SK-N-SH (cell line): ENCODE results near the gene ADGRD2. TPM values are rescaled to one million over a fixed set of nuclear protein-coding genes. Genes with fewer than 3 reads are reported as not detected.

Experiments
- CTCF ChIA-PET: fragments of 300-600, 350-600 bp; formaldehyde crosslinking; extraction: SDS; loops from one replicate; lab custom pipeline; 2021; lab: Yijun Ruan, JAX
- POLR2A ChIA-PET: fragments of 350-600 bp; sonication (Branson Sonifier 250); formaldehyde crosslinking; extraction: SDS; loops from one replicate; lab custom pipeline; 2020; ENCODE audit warnings: antibody characterized with exemption, inconsistent platforms; lab: Yijun Ruan, JAX
- DNase-seq: peaks from one replicate; pipeline ENCODE4 v3.0.0; 2012
- H2AFZ ChIP-seq: fragments of 200-600 bp; sonication (generic); 2 replicates; pipeline ENCODE4 v1.8.1; 2016; ENCODE audit warnings: antibody characterized with exemption, mild to moderate bottlenecking, low read depth
- H3F3A ChIP-seq: fragments of 200-600 bp; sonication (generic); replicated peaks from 2 replicates; pipeline ENCODE3; 2016; ENCODE audit warnings: antibody characterized with exemption, mild to moderate bottlenecking; ENCODE audit not compliant: insufficient read depth
- H3K27ac ChIP-seq, 2 experiments: fragments of 200-500 bp in 1 of 2; fragments of 200-600 bp in 1 of 2; sonication (Bioruptor generic) in 1 of 2; sonication (generic), shearing (Covaris generic) in 1 of 2; 2 replicates each; pipeline versions ENCODE4 v1.5.1 to v1.6.1; 2014 to 2016; ENCODE audit warnings: low read depth in 2 of 2, inconsistent platforms in 1 of 2, low read length in 1 of 2, mild to moderate bottlenecking in 1 of 2, mixed read lengths in 1 of 2
- H3K27me3 ChIP-seq: fragments of 200-600 bp; sonication (generic), shearing (Covaris generic); 2 replicates; pipeline ENCODE4 v1.6.1; 2016; ENCODE audit warnings: mixed run types; ENCODE audit not compliant: insufficient read depth
- H3K36me3 ChIP-seq, 2 experiments: fragments of 200-500 bp in 1 of 2; fragments of 200-600 bp in 1 of 2; sonication (Bioruptor generic) in 1 of 2; sonication (generic) in 1 of 2; replicated peaks in 1 of 2; 2 replicates each; pipeline versions ENCODE3 to v1.5.1; 2014 to 2016; ENCODE audit warnings: low read length in 1 of 2, mild to moderate bottlenecking in 1 of 2; ENCODE audit not compliant: insufficient read depth in 2 of 2, control insufficient read depth in 1 of 2
- H3K4me1 ChIP-seq, 2 experiments: fragments of 200-500 bp in 1 of 2; fragments of 200-600 bp in 1 of 2; sonication (Bioruptor generic) in 1 of 2; sonication (generic), shearing (Covaris generic) in 1 of 2; 2 replicates each; pipeline versions ENCODE4 v1.5.1 to v1.6.1; 2014 to 2016; ENCODE audit warnings: low read depth in 1 of 2, low read length in 1 of 2, mixed run types in 1 of 2; ENCODE audit not compliant: insufficient read depth in 2 of 2, control insufficient read depth in 1 of 2
- H3K4me2 ChIP-seq: fragments of 200-600 bp; sonication (generic), shearing (Covaris generic); 2 replicates; pipeline ENCODE4 v1.6.1; 2017; ENCODE audit warnings: mixed run types
- H3K4me3 ChIP-seq, 2 experiments: fragments of 200-500 bp in 1 of 2; fragments of 200-600 bp in 1 of 2; sonication (Bioruptor generic) in 1 of 2; sonication (generic), shearing (Covaris generic) in 1 of 2; 2 replicates each; pipeline versions ENCODE4 v1.5.1 to v1.8.1; 2014 to 2016; ENCODE audit warnings: low read depth in 2 of 2, inconsistent platforms in 1 of 2, low read length in 1 of 2, mild to moderate bottlenecking in 1 of 2, mixed read lengths in 1 of 2, moderate library complexity in 1 of 2
- H3K79me2 ChIP-seq: fragments of 200-600 bp; sonication (generic); 2 replicates; pipeline ENCODE4 v1.8.1; 2017; ENCODE audit warnings: mild to moderate bottlenecking; ENCODE audit not compliant: insufficient read depth
- H3K9ac ChIP-seq: fragments of 200-600 bp; sonication (generic); 2 replicates; pipeline ENCODE4 v1.6.1; 2017; ENCODE audit warnings: mixed run types
- H3K9me2 ChIP-seq: fragments of 200-600 bp; sonication (generic); 2 replicates; pipeline ENCODE4 v1.6.1; 2017; ENCODE audit warnings: mixed run types
- H3K9me3 ChIP-seq: fragments of 200-600 bp; sonication (generic); 2 replicates; pipeline ENCODE4 v1.6.1; 2017; ENCODE audit warnings: mixed run types, mild to moderate bottlenecking, moderate library complexity
- H4K20me1 ChIP-seq: fragments of 200-600 bp; sonication (generic); 2 replicates; pipeline ENCODE4 v1.6.1; 2017; ENCODE audit warnings: mild to moderate bottlenecking, mixed run types; ENCODE audit not compliant: insufficient read depth
- CHD2 ChIP-seq: fragments of 150-350 bp; IDR thresholded peaks from 2 replicates; pipeline ENCODE4 v1.6.1; 2018; ENCODE audit warnings: low read length; ENCODE audit not compliant: partially characterized antibody
- EP300 ChIP-seq, 2 experiments: IDR thresholded peaks; 2 replicates each; pipeline versions ENCODE4 v1.4.0 to v1.6.1; 2012; ENCODE audit warnings: borderline replicate concordance in 1 of 2, low read depth in 1 of 2, low read length in 1 of 2
- GATA2 ChIP-seq: sonication (generic); formaldehyde crosslinking; IDR thresholded peaks from 2 replicates; pipeline ENCODE4 v1.5.0; 2020; ENCODE audit warnings: mild to moderate bottlenecking, missing genetic modification reagents
- JUND ChIP-seq: IDR thresholded peaks from 2 replicates; pipeline ENCODE4 v1.4.0; 2012
- MEF2A ChIP-seq: IDR thresholded peaks from 2 replicates; pipeline ENCODE4 v1.4.0; 2012; ENCODE audit warnings: low read depth, borderline replicate concordance
- MXI1 ChIP-seq: IDR thresholded peaks from 2 replicates; pipeline ENCODE4 v1.6.1; 2012; ENCODE audit warnings: mild to moderate bottlenecking, low read depth, low read length, improper control_type of control experiment
- NRF1 ChIP-seq: IDR thresholded peaks from 2 replicates; pipeline ENCODE4 v1.6.1; 2012; ENCODE audit warnings: low read depth, mild to moderate bottlenecking, low read length
- PBX3 ChIP-seq: IDR thresholded peaks from 2 replicates; pipeline ENCODE4; 2012
- POLR2AphosphoS5 ChIP-seq: IDR thresholded peaks from 2 replicates; pipeline ENCODE4 v1.6.1; 2012; ENCODE audit warnings: low read depth, low read length
- RCOR1 ChIP-seq: fragments of 150-350 bp; IDR thresholded peaks from 2 replicates; pipeline ENCODE4 v1.6.1; 2017; ENCODE audit warnings: antibody characterized with exemption, low read length
- RXRA ChIP-seq: IDR thresholded peaks from 2 replicates; pipeline ENCODE4 v1.4.0; 2012; ENCODE audit warnings: low read depth, mild to moderate bottlenecking, borderline replicate concordance
- SMC3 ChIP-seq: IDR thresholded peaks from 2 replicates; pipeline ENCODE4 v1.6.1; 2012; ENCODE audit warnings: low read depth, low read length, improper control_type of control experiment
- TAF1 ChIP-seq: IDR thresholded peaks from 2 replicates; pipeline ENCODE4 v1.6.1; 2012; ENCODE audit warnings: low read depth, mild to moderate bottlenecking, low read length, moderate library complexity, borderline replicate concordance
- TEAD4 ChIP-seq: IDR thresholded peaks from 2 replicates; pipeline ENCODE4 v1.4.0; 2012; ENCODE audit warnings: mild to moderate bottlenecking, borderline replicate concordance; ENCODE audit not compliant: insufficient read depth
- YY1 ChIP-seq: IDR thresholded peaks from 2 replicates; pipeline ENCODE4 v1.4.0; 2012; ENCODE audit warnings: low read depth, mild to moderate bottlenecking
- WGBS: methylation state at CpG from one replicate; pipeline ENCODE4 v1.1.6; 2017; ENCODE audit warnings: low lambda C conversion rate; 5-methylcytosine and 5-hydroxymethylcytosine counted together
- polyA plus RNA-seq, 3 experiments: library from polyadenylated mRNA; depleted of rRNA; stranded (reverse); fragments of >200 nt; gene quantifications; 2 replicates each; pipeline ENCODE4 v1.2.3, GENCODE V29; 2012
- TF ChIP-seq, protein P1 (sequence below): fragments of 150-350 bp; IDR thresholded peaks from 2 replicates; pipeline ENCODE4 v1.6.1; 2017; ENCODE audit warnings: antibody characterized with exemption, low read length, low read depth, borderline replicate concordance
- TF ChIP-seq, protein P2 (sequence below): IDR thresholded peaks from 2 replicates; pipeline ENCODE4 v1.4.0; 2012; ENCODE audit warnings: low read depth, borderline replicate concordance
- TF ChIP-seq, protein P3 (sequence below): fragments of 150-350 bp; IDR thresholded peaks from 2 replicates; pipeline ENCODE4 v1.6.1; 2016; ENCODE audit warnings: mild to moderate bottlenecking, low read depth, low read length
- TF ChIP-seq, protein P4 (sequence below): fragments of 200-600 bp; sonication (generic); IDR thresholded peaks from 2 replicates; pipeline ENCODE4 v1.6.1; 2017; ENCODE audit warnings: antibody characterized with exemption, mild to moderate bottlenecking, moderate library complexity

The ADGRD2 gene
- polyA plus RNA-seq, 1 of the 3 experiments (the other 2 are of a cell fraction), result 0.05 TPM

- TF ChIP-seq, protein P1, sequence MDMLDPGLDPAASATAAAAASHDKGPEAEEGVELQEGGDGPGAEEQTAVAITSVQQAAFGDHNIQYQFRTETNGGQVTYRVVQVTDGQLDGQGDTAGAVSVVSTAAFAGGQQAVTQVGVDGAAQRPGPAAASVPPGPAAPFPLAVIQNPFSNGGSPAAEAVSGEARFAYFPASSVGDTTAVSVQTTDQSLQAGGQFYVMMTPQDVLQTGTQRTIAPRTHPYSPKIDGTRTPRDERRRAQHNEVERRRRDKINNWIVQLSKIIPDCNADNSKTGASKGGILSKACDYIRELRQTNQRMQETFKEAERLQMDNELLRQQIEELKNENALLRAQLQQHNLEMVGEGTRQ, result no peak
- TF ChIP-seq, protein P2, sequence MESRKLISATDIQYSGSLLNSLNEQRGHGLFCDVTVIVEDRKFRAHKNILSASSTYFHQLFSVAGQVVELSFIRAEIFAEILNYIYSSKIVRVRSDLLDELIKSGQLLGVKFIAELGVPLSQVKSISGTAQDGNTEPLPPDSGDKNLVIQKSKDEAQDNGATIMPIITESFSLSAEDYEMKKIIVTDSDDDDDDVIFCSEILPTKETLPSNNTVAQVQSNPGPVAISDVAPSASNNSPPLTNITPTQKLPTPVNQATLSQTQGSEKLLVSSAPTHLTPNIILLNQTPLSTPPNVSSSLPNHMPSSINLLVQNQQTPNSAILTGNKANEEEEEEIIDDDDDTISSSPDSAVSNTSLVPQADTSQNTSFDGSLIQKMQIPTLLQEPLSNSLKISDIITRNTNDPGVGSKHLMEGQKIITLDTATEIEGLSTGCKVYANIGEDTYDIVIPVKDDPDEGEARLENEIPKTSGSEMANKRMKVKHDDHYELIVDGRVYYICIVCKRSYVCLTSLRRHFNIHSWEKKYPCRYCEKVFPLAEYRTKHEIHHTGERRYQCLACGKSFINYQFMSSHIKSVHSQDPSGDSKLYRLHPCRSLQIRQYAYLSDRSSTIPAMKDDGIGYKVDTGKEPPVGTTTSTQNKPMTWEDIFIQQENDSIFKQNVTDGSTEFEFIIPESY, result no peak
- TF ChIP-seq NRF1 (no peak), SMC3 (no peak), POLR2AphosphoS5 (no peak), JUND (no peak), PBX3 (no peak), TEAD4 (no peak)
- TF ChIP-seq, all 33 proteins: peak for 0
Measured at GRCh38 chr9:124491049-124491975, 41.1 kb downstream of the ADGRD2 start (continued).

DNA sequence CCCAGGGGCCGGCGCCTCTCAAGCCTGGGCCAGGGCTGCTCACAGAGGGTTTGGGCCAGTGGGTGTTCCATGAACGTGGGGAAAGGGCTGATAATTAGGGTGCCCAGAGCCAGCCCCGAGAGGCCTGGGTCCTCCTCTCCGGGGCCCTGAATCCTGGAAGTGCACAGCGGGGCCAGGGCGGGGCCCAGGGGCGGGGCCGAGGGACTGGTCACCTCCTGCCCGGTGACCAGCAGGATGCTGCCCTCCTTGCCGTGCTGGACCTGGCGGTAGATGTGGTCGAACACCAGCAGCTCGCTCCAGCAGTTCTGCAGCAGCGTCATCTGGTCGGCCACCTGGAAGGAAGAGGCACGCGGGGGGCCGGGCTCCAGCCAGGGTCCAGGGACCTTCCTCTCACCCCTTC lies 42.6 kb downstream of the ADGRD2 start:
- H3K4me3 ChIP-seq, result no peak overlapping the region
- no peaks in the 10 kb centered on the region for H4K20me1 ChIP-seq
- no peak overlapping the region for H3K27ac ChIP-seq
- no peaks in the 10 kb centered on the region; the same call in 1 of the 2 replicates for H3K27me3 ChIP-seq
- 75% methylated on average over 6 of the region's 19 CpGs for WGBS
- no peak overlapping the region for H3K4me2 ChIP-seq
- no peak for TF ChIP-seq NRF1
- TF ChIP-seq TAF1, result no peak
- no peak for TF ChIP-seq MEF2A
- TF ChIP-seq PBX3, result no peak
- TF ChIP-seq, protein P3, sequence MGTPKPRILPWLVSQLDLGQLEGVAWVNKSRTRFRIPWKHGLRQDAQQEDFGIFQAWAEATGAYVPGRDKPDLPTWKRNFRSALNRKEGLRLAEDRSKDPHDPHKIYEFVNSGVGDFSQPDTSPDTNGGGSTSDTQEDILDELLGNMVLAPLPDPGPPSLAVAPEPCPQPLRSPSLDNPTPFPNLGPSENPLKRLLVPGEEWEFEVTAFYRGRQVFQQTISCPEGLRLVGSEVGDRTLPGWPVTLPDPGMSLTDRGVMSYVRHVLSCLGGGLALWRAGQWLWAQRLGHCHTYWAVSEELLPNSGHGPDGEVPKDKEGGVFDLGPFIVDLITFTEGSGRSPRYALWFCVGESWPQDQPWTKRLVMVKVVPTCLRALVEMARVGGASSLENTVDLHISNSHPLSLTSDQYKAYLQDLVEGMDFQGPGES, result no peak
- TF ChIP-seq GATA2 (CRISPR knock-in tag), result no peak
- TF ChIP-seq EP300 (IDR thresholded peaks at IDR 0.05; ENCODE audit: borderline replicate concordance in 1 of 2, low read depth in 1 of 2, low read length in 1 of 2), result no peak
- no peak for TF ChIP-seq YY1
- TF ChIP-seq, protein P1, result no peak
- TF ChIP-seq RCOR1, result no peak
- TF ChIP-seq RXRA, result no peak
- no peak for TF ChIP-seq MXI1
- no peak for TF ChIP-seq CHD2
- TF ChIP-seq SMC3, result no peak
- TF ChIP-seq, protein P4, sequence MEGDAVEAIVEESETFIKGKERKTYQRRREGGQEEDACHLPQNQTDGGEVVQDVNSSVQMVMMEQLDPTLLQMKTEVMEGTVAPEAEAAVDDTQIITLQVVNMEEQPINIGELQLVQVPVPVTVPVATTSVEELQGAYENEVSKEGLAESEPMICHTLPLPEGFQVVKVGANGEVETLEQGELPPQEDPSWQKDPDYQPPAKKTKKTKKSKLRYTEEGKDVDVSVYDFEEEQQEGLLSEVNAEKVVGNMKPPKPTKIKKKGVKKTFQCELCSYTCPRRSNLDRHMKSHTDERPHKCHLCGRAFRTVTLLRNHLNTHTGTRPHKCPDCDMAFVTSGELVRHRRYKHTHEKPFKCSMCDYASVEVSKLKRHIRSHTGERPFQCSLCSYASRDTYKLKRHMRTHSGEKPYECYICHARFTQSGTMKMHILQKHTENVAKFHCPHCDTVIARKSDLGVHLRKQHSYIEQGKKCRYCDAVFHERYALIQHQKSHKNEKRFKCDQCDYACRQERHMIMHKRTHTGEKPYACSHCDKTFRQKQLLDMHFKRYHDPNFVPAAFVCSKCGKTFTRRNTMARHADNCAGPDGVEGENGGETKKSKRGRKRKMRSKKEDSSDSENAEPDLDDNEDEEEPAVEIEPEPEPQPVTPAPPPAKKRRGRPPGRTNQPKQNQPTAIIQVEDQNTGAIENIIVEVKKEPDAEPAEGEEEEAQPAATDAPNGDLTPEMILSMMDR, result no peak
- TF ChIP-seq POLR2AphosphoS5, result no peak
- TF ChIP-seq, all 33 proteins: peak for 0
- CTCF ChIA-PET, result interaction anchor here (0.9 to 1.2 kb wide), 2 partner anchors 12 to 83 kb away, joined by 4 read pairs; no protein-coding TSS in a partner anchor
- no peak overlapping the region for H3K9ac ChIP-seq
- H3F3A ChIP-seq, result no peaks in the 10 kb centered on the region
- H2AFZ ChIP-seq, result no peak overlapping the region
- no peaks in the 10 kb centered on the region for H3K36me3 ChIP-seq
- no peaks in the 10 kb centered on the region for H3K9me2 ChIP-seq
- POLR2A ChIA-PET, result no interaction called here
- no peak for DNase-seq
- no peaks in the 10 kb centered on the region; a peak in 1 of 4 replicates for H3K4me1 ChIP-seq
- no peaks in the 10 kb centered on the region for H3K9me3 ChIP-seq
- H3K79me2 ChIP-seq, result no peaks in the 10 kb centered on the region
